AG09309 (cell line): ENCODE data around the gene LPCAT2.

Source experiments
- DNase-seq: peaks from one replicate; pipeline ENCODE4 v3.0.0-alpha.2; 2010; ENCODE audit warnings: low read depth
- H3K4me3 ChIP-seq: 2 replicates; pipeline ENCODE4 v1.5.1; 2011; ENCODE audit warnings: mild to moderate bottlenecking, low read depth, low read length, moderate library complexity; ENCODE audit not compliant: control insufficient read depth
- TF ChIP-seq, protein P1 (sequence below): IDR thresholded peaks from 2 replicates; pipeline ENCODE4 v1.5.1; 2011; ENCODE audit warnings: mild to moderate bottlenecking, low read depth, low read length, inconsistent platforms; ENCODE audit not compliant: insufficient read depth, control insufficient read depth; ENCODE audit errors: missing control alignments

The LPCAT2 gene

DNA sequence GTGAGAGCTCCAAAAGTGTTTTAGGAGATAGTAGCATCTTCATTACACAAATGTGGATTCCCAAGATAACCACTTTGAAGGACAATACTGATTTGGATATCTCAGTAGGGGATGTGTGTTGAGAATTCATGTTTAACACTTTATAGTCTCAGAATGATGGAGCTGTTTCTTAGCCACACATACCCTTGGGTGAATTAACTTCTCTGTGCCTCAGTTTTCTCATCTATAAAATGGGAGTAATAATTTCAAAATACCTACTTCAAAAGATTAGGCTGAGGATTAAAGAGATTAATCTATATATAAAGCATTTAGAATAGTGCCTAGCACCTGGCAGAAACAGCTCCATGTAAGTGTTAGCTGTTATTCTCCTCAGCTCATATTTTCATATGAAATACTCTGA is 19.0 kb downstream of the LPCAT2 start:
- TF ChIP-seq, protein P1, sequence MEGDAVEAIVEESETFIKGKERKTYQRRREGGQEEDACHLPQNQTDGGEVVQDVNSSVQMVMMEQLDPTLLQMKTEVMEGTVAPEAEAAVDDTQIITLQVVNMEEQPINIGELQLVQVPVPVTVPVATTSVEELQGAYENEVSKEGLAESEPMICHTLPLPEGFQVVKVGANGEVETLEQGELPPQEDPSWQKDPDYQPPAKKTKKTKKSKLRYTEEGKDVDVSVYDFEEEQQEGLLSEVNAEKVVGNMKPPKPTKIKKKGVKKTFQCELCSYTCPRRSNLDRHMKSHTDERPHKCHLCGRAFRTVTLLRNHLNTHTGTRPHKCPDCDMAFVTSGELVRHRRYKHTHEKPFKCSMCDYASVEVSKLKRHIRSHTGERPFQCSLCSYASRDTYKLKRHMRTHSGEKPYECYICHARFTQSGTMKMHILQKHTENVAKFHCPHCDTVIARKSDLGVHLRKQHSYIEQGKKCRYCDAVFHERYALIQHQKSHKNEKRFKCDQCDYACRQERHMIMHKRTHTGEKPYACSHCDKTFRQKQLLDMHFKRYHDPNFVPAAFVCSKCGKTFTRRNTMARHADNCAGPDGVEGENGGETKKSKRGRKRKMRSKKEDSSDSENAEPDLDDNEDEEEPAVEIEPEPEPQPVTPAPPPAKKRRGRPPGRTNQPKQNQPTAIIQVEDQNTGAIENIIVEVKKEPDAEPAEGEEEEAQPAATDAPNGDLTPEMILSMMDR: no peak
- DNase-seq: no peak
- H3K4me3 ChIP-seq: no peak overlapping the region

DNA sequence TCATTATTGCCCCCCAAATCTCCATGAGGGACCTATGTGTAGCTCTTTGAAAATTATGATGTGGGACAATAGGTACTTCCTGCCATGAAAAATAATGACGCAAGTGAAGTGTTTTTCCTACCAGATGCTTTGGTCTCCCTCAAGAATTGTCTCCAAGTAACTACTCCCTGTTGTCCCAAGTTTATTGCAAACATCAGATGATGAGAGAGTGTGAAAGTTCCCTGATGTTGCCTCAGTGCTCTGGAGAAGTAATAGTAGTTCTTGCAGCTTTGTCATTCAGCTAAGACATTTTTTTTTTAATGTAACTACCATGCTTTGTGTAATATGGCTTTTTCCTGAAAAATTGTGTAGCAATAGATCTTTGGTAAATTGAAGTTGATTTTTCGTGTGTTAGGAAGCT is 20.1 kb downstream of the LPCAT2 start:
- DNase-seq: peak; percentile 28
- TF ChIP-seq, protein P1: no peak
- H3K4me3 ChIP-seq: no peak overlapping the region

DNA sequence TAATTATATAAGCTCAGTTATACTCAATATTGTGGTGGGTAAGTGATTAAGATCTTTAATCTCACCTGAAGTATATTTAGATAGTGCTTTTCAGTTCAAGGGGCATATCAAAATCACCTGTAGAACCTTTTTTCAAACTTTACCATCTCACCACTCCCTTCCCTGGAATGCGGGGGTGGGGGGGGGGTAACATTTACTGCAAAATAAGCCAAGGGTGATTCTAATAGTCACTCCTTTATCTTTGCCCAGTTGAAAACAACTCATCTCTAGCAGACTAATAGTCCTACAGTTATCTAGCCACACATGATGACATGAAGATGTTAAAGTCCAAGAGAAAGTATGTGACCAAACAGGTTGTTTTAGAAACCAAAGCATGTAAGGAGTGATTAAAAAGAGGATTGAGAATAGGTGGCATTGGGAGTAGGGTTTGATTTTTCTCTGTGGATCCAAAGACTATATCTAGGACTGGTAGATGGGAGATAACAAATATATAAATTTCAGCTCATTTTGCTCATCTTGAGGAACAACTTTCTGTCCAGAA is 21.5 kb downstream of the LPCAT2 start:
- TF ChIP-seq, protein P1: no peak
- DNase-seq: no peak
- H3K4me3 ChIP-seq: no peak overlapping the region

DNA sequence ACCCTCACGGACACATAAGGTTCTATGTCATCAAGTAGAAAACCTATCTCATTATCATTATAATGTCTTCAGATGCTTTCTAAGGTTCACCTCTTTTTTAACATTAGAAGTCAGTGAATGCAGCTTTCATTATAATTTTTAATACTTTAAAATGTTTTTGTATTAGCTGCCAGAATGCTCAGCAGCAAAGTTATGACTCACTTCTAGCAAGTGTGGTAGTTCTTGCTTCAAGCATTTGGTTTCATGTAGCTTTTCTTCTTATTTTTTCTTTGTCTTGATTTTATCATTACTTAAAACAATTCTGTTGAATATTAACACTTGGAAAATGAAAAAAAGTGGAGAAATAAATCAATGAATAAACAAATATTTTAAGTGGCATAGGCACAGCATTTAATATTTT is 23.4 kb downstream of the LPCAT2 start:
- H3K4me3 ChIP-seq: no peak overlapping the region
- DNase-seq: no peak
- TF ChIP-seq, protein P1: no peak

DNA sequence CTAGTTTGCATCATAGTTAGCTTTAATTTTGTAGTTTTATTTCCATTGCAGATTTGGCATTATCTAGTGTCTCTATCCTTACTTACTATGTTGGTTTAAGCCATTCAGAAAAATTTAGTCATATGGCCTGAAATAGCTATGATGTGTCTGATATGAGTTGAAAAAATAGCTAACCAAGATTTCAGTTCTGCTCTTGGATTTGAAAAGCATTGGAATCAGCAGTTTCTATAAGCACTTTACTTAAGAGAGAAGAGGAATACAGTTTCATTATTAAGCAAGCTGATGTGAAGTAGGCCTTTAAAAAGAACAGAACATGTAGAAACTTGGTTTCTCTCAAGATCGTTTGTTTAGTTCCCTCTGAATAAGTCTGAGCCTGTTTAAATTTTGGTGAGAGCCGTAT is 25.9 kb downstream of the LPCAT2 start:
- no peak overlapping the region for H3K4me3 ChIP-seq
- TF ChIP-seq, protein P1: no peak
- DNase-seq: no peak

DNA sequence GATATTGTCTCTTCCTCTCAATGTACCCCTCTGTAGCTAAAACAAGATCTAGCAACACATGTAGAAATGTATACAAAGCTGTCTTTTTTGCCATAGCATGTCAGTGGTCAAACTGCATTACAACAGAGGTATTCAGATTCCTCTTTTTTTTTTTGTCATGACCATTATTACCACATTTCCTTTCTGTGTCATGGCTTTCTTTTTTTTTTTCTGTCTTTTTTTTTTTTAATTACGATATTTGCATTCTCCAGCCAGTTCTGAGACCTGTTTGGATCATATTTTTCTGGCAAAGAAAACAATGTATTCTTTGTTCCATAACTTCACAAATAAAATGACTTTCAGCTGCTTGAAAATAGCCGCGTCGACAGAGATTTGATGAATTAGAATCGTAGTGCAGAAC is 30.2 kb downstream of the LPCAT2 start:
- H3K4me3 ChIP-seq: no peak overlapping the region
- TF ChIP-seq, protein P1: no peak
- DNase-seq: no peak

DNA sequence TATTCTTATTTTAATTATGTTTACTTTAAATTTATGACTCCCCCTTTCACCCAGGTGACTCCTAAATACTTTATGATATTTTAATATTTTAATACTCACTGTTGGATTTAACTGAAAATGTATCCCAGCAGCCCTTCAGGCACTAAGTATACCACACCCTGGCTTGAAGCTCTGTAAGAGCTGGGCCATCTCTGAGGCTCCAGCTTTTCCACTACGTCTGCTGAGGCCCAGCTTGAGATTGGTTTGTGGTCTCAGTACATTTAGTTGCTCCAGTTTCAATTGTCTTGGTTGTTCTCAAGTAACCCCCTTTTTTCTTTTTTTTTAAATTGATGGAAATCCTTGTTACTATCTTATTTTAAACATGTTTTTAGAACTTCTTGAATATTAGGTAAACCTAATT is 30.6 kb downstream of the LPCAT2 start:
- DNase-seq: no peak
- TF ChIP-seq, protein P1: no peak
- H3K4me3 ChIP-seq: no peak overlapping the region
